Endothelial cell (in vitro differentiated cells): Measurements from ENCODE around the gene CEACAM21. TPM values are rescaled to one million over a fixed set of nuclear protein-coding genes. Genes with fewer than 3 reads are reported as not detected.

Source experiments
- DNase-seq: peaks from one replicate; pipeline ENCODE4 v3.0.0; 2021; ENCODE audit warnings: low spot score
- H3K27ac Mint-ChIP-seq: one replicate; pipeline ENCODE4 v1.8.0; 2021; ENCODE audit warnings: mixed read lengths, inconsistent platforms; ENCODE audit not compliant: unreplicated experiment
- H3K27me3 Mint-ChIP-seq: one replicate; pipeline ENCODE4 v1.8.0; 2021; ENCODE audit warnings: mild to moderate bottlenecking, moderate library complexity, mixed read lengths, inconsistent platforms; ENCODE audit not compliant: unreplicated experiment
- H3K36me3 Mint-ChIP-seq: one replicate; pipeline ENCODE4 v1.8.0; 2021; ENCODE audit warnings: mild to moderate bottlenecking, low read depth, mixed read lengths, inconsistent platforms; ENCODE audit not compliant: unreplicated experiment
- H3K4me1 Mint-ChIP-seq: one replicate; pipeline ENCODE4 v1.8.0; 2021; ENCODE audit warnings: mild to moderate bottlenecking, mixed read lengths, inconsistent platforms; ENCODE audit not compliant: unreplicated experiment
- H3K4me3 Mint-ChIP-seq: one replicate; pipeline ENCODE4 v1.8.0; 2021; ENCODE audit warnings: mild to moderate bottlenecking, mixed read lengths, inconsistent platforms; ENCODE audit not compliant: unreplicated experiment
- H3K9me3 Mint-ChIP-seq: one replicate; pipeline ENCODE4 v1.8.0; 2021; ENCODE audit warnings: mixed read lengths, inconsistent platforms; ENCODE audit not compliant: unreplicated experiment
- total RNA-seq: library from RNA; stranded (reverse); fragmentation: NEBNext Ultra II Directional; extraction: Animal tissue kit (Norgen Biotek cat#: 25700); gene quantifications from one replicate; pipeline ENCODE4 v1.2.1, GENCODE V29; 2021; ENCODE audit not compliant: unreplicated experiment
- TF ChIP-seq, protein P1 (sequence below): fragments of 200-600 bp; sonication (generic); IDR thresholded peaks from one replicate; pipeline ENCODE4 v1.5.0; 2021; ENCODE audit warnings: antibody characterized with exemption; ENCODE audit not compliant: unreplicated experiment

The CEACAM21 gene
- total RNA-seq, 1 donor from 2014 or later, result 74.1 TPM

DNA sequence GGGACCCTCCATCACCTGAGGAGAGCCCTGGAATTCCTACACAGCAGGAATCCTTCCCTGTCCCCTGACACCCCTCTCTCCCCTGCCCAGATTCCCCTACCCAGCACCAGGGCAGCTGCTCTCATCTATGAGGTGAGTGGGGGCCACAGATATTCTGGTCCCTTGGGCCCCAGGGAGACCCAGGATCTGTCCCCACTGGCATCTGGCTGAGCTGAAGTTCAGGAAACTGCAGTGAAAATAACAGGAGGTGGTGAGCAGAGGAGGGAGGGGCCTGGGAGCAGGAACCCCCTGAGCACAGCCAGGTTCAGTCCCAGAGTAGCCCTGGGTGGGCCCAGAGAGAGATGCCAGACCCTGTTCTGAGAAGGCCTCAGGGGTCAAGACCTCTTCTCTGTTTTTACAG, 10.1 kb downstream of the CEACAM21 start:
- Mint-ChIP-seq H3K4me1 (no peaks in the 10 kb centered on the region), H3K27me3 (peaks cover 16% of the 10 kb centered on the region), H3K4me3 (no peak overlapping the region), H3K27ac (no peak overlapping the region), H3K36me3 (peaks cover 75% of the 10 kb centered on the region), H3K9me3 (peaks cover 27% of the 10 kb centered on the region)
- TF ChIP-seq, protein P1, sequence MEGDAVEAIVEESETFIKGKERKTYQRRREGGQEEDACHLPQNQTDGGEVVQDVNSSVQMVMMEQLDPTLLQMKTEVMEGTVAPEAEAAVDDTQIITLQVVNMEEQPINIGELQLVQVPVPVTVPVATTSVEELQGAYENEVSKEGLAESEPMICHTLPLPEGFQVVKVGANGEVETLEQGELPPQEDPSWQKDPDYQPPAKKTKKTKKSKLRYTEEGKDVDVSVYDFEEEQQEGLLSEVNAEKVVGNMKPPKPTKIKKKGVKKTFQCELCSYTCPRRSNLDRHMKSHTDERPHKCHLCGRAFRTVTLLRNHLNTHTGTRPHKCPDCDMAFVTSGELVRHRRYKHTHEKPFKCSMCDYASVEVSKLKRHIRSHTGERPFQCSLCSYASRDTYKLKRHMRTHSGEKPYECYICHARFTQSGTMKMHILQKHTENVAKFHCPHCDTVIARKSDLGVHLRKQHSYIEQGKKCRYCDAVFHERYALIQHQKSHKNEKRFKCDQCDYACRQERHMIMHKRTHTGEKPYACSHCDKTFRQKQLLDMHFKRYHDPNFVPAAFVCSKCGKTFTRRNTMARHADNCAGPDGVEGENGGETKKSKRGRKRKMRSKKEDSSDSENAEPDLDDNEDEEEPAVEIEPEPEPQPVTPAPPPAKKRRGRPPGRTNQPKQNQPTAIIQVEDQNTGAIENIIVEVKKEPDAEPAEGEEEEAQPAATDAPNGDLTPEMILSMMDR, result no peak
- no peak for DNase-seq

GRCh38 chr19:41587101-41587837, 11.3 kb downstream of the CEACAM21 start:
- TF ChIP-seq, protein P1, result no peak
- no peaks in the 10 kb centered on the region for H3K4me1 Mint-ChIP-seq
- DNase-seq, result no peak
- H3K27me3 Mint-ChIP-seq, result peaks cover 16% of the 10 kb centered on the region
- H3K9me3 Mint-ChIP-seq, result peaks cover 15% of the 10 kb centered on the region
- H3K27ac Mint-ChIP-seq, result no peak overlapping the region
- H3K4me3 Mint-ChIP-seq, result no peak overlapping the region
- peaks cover 63% of the 10 kb centered on the region for H3K36me3 Mint-ChIP-seq

DNA sequence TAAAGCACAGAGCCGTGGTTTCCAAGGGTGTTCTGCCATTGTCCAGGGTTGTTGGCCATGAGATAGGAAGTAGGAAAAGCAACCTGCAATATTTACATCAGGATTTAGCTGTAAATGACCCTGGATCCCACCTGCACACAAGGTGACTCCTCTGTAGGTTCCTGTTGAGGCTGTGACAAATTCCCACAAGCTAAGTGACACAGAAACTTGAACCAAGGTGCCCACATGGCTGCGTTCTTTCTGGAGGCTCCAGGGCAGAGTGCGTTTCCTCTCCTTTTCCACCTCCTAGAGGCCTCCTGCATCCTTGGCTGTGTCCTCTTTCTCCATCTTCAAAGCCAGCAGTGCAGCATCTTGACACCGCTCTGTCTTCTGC, 11.9 kb downstream of the CEACAM21 start:
- no peak for DNase-seq
- Mint-ChIP-seq H3K4me1 (no peaks in the 10 kb centered on the region), H3K27me3 (peaks cover 16% of the 10 kb centered on the region), H3K4me3 (peak overlapping the region; percentile 35), H3K27ac (no peak overlapping the region), H3K36me3 (peaks cover 57% of the 10 kb centered on the region), H3K9me3 (peaks cover 11% of the 10 kb centered on the region)
- TF ChIP-seq, protein P1, result no peak

GRCh38 chr19:41588497-41589209, 12.7 kb downstream of the CEACAM21 start:
- H3K27me3 Mint-ChIP-seq, result peaks cover 13% of the 10 kb centered on the region
- no peaks in the 10 kb centered on the region for H3K4me1 Mint-ChIP-seq
- peaks cover 49% of the 10 kb centered on the region for H3K36me3 Mint-ChIP-seq
- TF ChIP-seq, protein P1, result no peak
- peak; percentile 42 for DNase-seq
- peak overlapping the region; percentile 42 for H3K4me3 Mint-ChIP-seq
- peaks cover 2% of the 10 kb centered on the region for H3K9me3 Mint-ChIP-seq
- no peak overlapping the region for H3K27ac Mint-ChIP-seq

DNA sequence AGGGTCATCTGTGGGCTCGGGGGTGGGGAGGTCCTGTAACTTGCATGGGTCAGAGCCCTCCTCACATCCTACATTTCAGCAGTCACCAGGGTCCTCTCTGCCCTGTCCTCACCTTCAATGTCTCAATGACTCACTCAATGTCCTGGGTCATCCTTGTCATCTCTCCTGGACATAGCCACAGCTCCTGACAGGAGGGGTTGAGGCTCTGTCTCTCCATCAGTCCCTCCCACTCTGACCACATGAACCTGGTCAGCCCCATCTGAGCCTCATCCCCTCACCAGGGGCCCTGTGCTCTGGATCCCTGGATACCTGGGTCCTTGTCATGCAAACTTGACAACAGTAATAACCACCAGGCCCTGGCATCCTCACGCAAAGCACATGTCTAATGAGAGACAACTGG, 13.4 kb downstream of the CEACAM21 start:
- TF ChIP-seq, protein P1, result no peak
- Mint-ChIP-seq H3K36me3 (peaks cover 42% of the 10 kb centered on the region), H3K4me1 (no peaks in the 10 kb centered on the region), H3K9me3 (no peaks in the 10 kb centered on the region), H3K27me3 (peaks cover 10% of the 10 kb centered on the region), H3K27ac (no peak overlapping the region), H3K4me3 (peak overlapping the region; percentile 42)
- DNase-seq, result no peak
